Spleen (tissue), 11 donors: ENCODE data around the gene UROC1. TPM values are rescaled to one million over a fixed set of nuclear protein-coding genes. Genes with fewer than 3 reads are reported as not detected.

ENCODE experiments used
- DNase-seq: peaks from one replicate; pipeline ENCODE4 v3.0.0-alpha.2; 2020
- H3K27ac ChIP-seq, 8 donors: fragments of 200-600 bp; sonication (generic) in 7 of 8; 1 replicate in 4 of 8; 2 replicates in 4 of 8; pipeline versions ENCODE4 v1.5.0 to v1.8.0; 2016 to 2021; ENCODE audit warnings: inconsistent platforms in 4 of 8, mild to moderate bottlenecking in 4 of 8, moderate library complexity in 1 of 8
- H3K27me3 ChIP-seq, 7 donors: fragments of 200-600 bp; sonication (generic) in 6 of 7; replicated peaks in 1 of 7; 1 replicate in 4 of 7; 2 replicates in 3 of 7; pipeline versions ENCODE4 v1.5.0 to v1.8.0; 2016 to 2021; ENCODE audit warnings: inconsistent platforms in 3 of 7, mild to moderate bottlenecking in 1 of 7
- H3K36me3 ChIP-seq, 6 donors: fragments of 200-600 bp; sonication (generic) in 5 of 6; 1 replicate in 4 of 6; 2 replicates in 2 of 6; pipeline versions ENCODE4 v1.5.0 to v1.8.0; 2016 to 2021; ENCODE audit warnings: inconsistent platforms in 2 of 6
- H3K4me1 ChIP-seq, 6 donors: fragments of 200-600 bp; sonication (generic) in 5 of 6; 1 replicate in 3 of 6; 2 replicates in 3 of 6; pipeline versions ENCODE4 v1.5.0 to v1.8.0; 2016 to 2021; ENCODE audit warnings: inconsistent platforms in 3 of 6
- H3K4me3 ChIP-seq, 8 donors: fragments of 200-600 bp; sonication (generic) in 7 of 8; 1 replicate in 4 of 8; 2 replicates in 4 of 8; pipeline versions ENCODE4 v1.5.0 to v1.8.0; 2016 to 2021; ENCODE audit warnings: inconsistent platforms in 4 of 8, mild to moderate bottlenecking in 4 of 8, moderate library complexity in 2 of 8
- H3K9me3 ChIP-seq, 8 donors: fragments of 200-600 bp; sonication (generic) in 7 of 8; 1 replicate in 4 of 8; 2 replicates in 4 of 8; pipeline versions ENCODE4 v1.5.0 to v1.8.0; 2016 to 2021; ENCODE audit warnings: inconsistent platforms in 4 of 8
- CTCF ChIP-seq, 11 experiments: fragments of 200-600 bp in 7 of 11; fragments of 450-650 bp in 4 of 11; sonication (generic) in 4 of 11; IDR thresholded peaks in 8 of 11; conservative IDR thresholded peaks in 3 of 11; 1 replicate in 7 of 11; 2 replicates in 4 of 11; pipeline versions ENCODE4 v1.4.0 to v1.8.0; 2016 to 2021; ENCODE audit warnings: antibody characterized with exemption in 11 of 11, inconsistent platforms in 4 of 11, mild to moderate bottlenecking in 1 of 11
- POLR2A ChIP-seq, 3 donors: fragments of 450-650 bp; IDR thresholded peaks; one replicate each; pipeline ENCODE4 v1.5.1; 2017; ENCODE audit warnings: antibody characterized with exemption in 3 of 3, mild to moderate bottlenecking in 1 of 3
- POLR2AphosphoS5 ChIP-seq, 3 donors: sonication (generic); formaldehyde crosslinking; IDR thresholded peaks; one replicate each; pipeline ENCODE4 v1.5.1; 2017; ENCODE audit warnings: antibody characterized with exemption in 3 of 3
- WGBS, 5 donors: extraction: QIAGEN DNeasy Blood & Tissue Kit in 3 of 5; methylation state at CpG; one replicate each; pipeline versions ENCODE4 v1.1.5 to v1.1.7; 2013 to 2018; 5-methylcytosine and 5-hydroxymethylcytosine counted together
- intact Hi-C: fragments of 100-400 bp; cut with DNase I; formaldehyde crosslinking; loops from one replicate; pipeline ENCODE4 v1.15.0; 2023; ENCODE audit warnings: low total_unique reads
- polyA plus RNA-seq, 3 donors: library from polyadenylated mRNA; stranded (reverse); fragments of 200-250 nt; gene quantifications; one replicate each; pipeline ENCODE4 v1.2.1, GENCODE V29; 2013
- total RNA-seq, 7 donors: library from RNA; depleted of rRNA in 3 of 7; stranded (reverse); fragments of >200 nt in 3 of 7; fragmentation: NEBNext Ultra II Directional in 4 of 7; extraction: Animal tissue kit (Norgen Biotek cat#: 25700) in 4 of 7; gene quantifications; one replicate each; pipeline versions ENCODE4 v1.1.0 to v1.2.1, GENCODE V29; 2016 to 2021
- donor health status: healthy with polysubstance abuse.
- donor health status: DM: no; HTN: no; CAD: no; lungs with moderate emphysema.
- donor health status: DM: no; HTN: no; CAD: no.
- donor health status: Bipolar disorder and iron deficiency.
- donor health status: healthy.
- donor health status: DM: no; HTN: no; CAD: no.
- donor health status: DM: yes; HTN: yes; CAD: no.

UROC1 gene
- total and polyA plus RNA-seq, 10 donors, result 0.02 to 0.16 (median 0.03) TPM; not detected in 6

GRCh38 chr3:126454437-126455198 lies 63.0 kb downstream of the UROC1 start:
- peaks cover 0 to 37% (median 9%) of the 10 kb centered on the region in 6 donors for H3K4me1 ChIP-seq
- no peak overlapping the region for H3K4me3 ChIP-seq
- intact Hi-C loops, result no loop called here
- no peaks in the 10 kb centered on the region for H3K27me3 ChIP-seq
- TF ChIP-seq CTCF (IDR thresholded peaks at IDR 0.05 in 8 of 11, conservative IDR thresholded peaks at IDR 0.05 in 3 of 11) (no peak), POLR2A (IDR thresholded peaks at IDR 0.05) (no peak), POLR2AphosphoS5 (IDR thresholded peaks at IDR 0.05) (no peak)
- DNase-seq, result no peak
- H3K27ac ChIP-seq, result no peak overlapping the region
- H3K36me3 ChIP-seq, result peaks cover under 1 to 100% (median 74%) of the 10 kb centered on the region in 6 donors
- no peaks in the 10 kb centered on the region for H3K9me3 ChIP-seq
- 75 to 89% (median 88%) methylated on average over 6 of the region's 6 CpGs for WGBS, 5 donors

- WGBS, 5 donors, result 85 to 96% (median 94%) methylated on average over 1 of the region's 1 CpG
- Histone ChIP-seq H3K9me3 (no peaks in the 10 kb centered on the region), H3K36me3 (peaks cover 0 to 100% (median 69%) of the 10 kb centered on the region in 6 donors), H3K27ac (no peak overlapping the region), H3K27me3 (no peaks in the 10 kb centered on the region), H3K4me3 (no peak overlapping the region), H3K4me1 (peaks cover 0 to 34% (median 9%) of the 10 kb centered on the region in 6 donors)
- no peak for DNase-seq
- no peak for TF ChIP-seq POLR2A (IDR thresholded peaks at IDR 0.05)
- no peak for TF ChIP-seq POLR2AphosphoS5 (IDR thresholded peaks at IDR 0.05)
- TF ChIP-seq CTCF (IDR thresholded peaks at IDR 0.05 in 8 of 11, conservative IDR thresholded peaks at IDR 0.05 in 3 of 11), result no peak
- intact Hi-C loops, result no loop called here
Measured at GRCh38 chr3:126454025-126454424, 63.5 kb downstream of the UROC1 start.

- no peak for DNase-seq
- Histone ChIP-seq H3K36me3 (peaks cover 0 to 100% (median 65%) of the 10 kb centered on the region in 6 donors), H3K27ac (no peak overlapping the region), H3K9me3 (no peaks in the 10 kb centered on the region), H3K4me1 (peaks cover 0 to 26% (median 7%) of the 10 kb centered on the region in 6 donors), H3K4me3 (no peak overlapping the region), H3K27me3 (no peaks in the 10 kb centered on the region)
- TF ChIP-seq POLR2A (IDR thresholded peaks at IDR 0.05) (no peak), POLR2AphosphoS5 (IDR thresholded peaks at IDR 0.05) (no peak), CTCF (IDR thresholded peaks at IDR 0.05 in 8 of 11, conservative IDR thresholded peaks at IDR 0.05 in 3 of 11) (no peak)
- WGBS, 5 donors, result 91 to 95% (median 95%) methylated on average over 9 of the region's 9 CpGs
- intact Hi-C loops, result no loop called here
Measured at GRCh38 chr3:126452213-126452612, 65.4 kb downstream of the UROC1 start.

- peaks cover 0 to 100% (median 58%) of the 10 kb centered on the region in 6 donors for H3K36me3 ChIP-seq
- no peak for TF ChIP-seq CTCF (IDR thresholded peaks at IDR 0.05 in 8 of 11, conservative IDR thresholded peaks at IDR 0.05 in 3 of 11)
- TF ChIP-seq POLR2AphosphoS5 (IDR thresholded peaks at IDR 0.05), result peak in 1 of 3 donors; percentile 30
- no peak overlapping the region for H3K4me3 ChIP-seq
- no peaks in the 10 kb centered on the region for H3K9me3 ChIP-seq
- peaks cover 0 to 19% (median 4%) of the 10 kb centered on the region in 6 donors for H3K4me1 ChIP-seq
- H3K27ac ChIP-seq, result no peak overlapping the region
- 85 to 92% (median 89%) methylated on average over 7 to 12 of the region's 12 CpGs for WGBS, 5 donors
- DNase-seq, result peak; percentile 56
- no peaks in the 10 kb centered on the region for H3K27me3 ChIP-seq
- intact Hi-C loops, result no loop called here
Measured at GRCh38 chr3:126451511-126451910, 66.1 kb downstream of the UROC1 start.
